Motor neuron (in vitro differentiated cells): ENCODE data around the gene CNGA4. TPM values are rescaled to one million over a fixed set of nuclear protein-coding genes. Genes with fewer than 3 reads are reported as not detected.
"Not testable (repeated sequence)": the region's sequence is repeated elsewhere in the genome, so short reads cannot be mapped to it uniquely, and the experiment has no call there.

Experiments used
- ATAC-seq, 8 experiments: fragments of 200-7000 bp; cut with Tn5 transposase; replicated peaks in 6 of 8; 2 replicates each; pipeline ENCODE4 v1.8.0; 2021; ENCODE audit warnings: mild to moderate bottlenecking in 8 of 8, moderate library complexity in 8 of 8
- H3K27ac ChIP-seq, 2 donors: fragments of 250-450 bp; sonication (Bioruptor Pico); 2 replicates each; pipeline ENCODE4 v1.9.0; 2021; ENCODE audit warnings: antibody characterized with exemption in 2 of 2, mild to moderate bottlenecking in 2 of 2, moderate library complexity in 1 of 2
- H3K4me1 ChIP-seq, 2 donors: fragments of 250-450 bp; sonication (Bioruptor Pico); replicated peaks in 1 of 2; 2 replicates each; pipeline ENCODE4 v1.6.1; 2021; ENCODE audit warnings: antibody characterized with exemption in 2 of 2, mild to moderate bottlenecking in 2 of 2, moderate library complexity in 1 of 2
- H3K4me3 ChIP-seq, 5 donors: fragments of 250-450 bp; sonication (Bioruptor Pico); 2 replicates each; pipeline ENCODE4 v1.9.0; 2021; ENCODE audit warnings: antibody characterized with exemption in 5 of 5, mild to moderate bottlenecking in 5 of 5, moderate library complexity in 4 of 5
- WGBS, 10 experiments: fragments of 450-650 bp; shearing (Covaris generic); methylation state at CpG; one replicate each; pipeline ENCODE4 v1.0.0; 2022; 5-methylcytosine and 5-hydroxymethylcytosine counted together
- in situ Hi-C, 9 experiments: fragments of 400-800 bp; cut with MboI; loops; one replicate each; pipeline ENCODE4 v1.15.0; 2021; ENCODE audit warnings: low sequenced_read_pairs in 9 of 9, low pct_unique_long_range_greater_than_20kb in 2 of 9; ENCODE audit not compliant: unreplicated experiment in 9 of 9
- total RNA-seq, 8 experiments: library from RNA; unstranded; fragments of 300-600 nt; gene quantifications; 2 replicates each; pipeline versions ENCODE4 v1.2.3 to v1.2.4, GENCODE V29; 2022

Gene CNGA4
- total RNA-seq, 8 experiments from 2014 or later = 0.14 to 1.1 (median 0.62) TPM; not detected in 2

- H3K4me1 ChIP-seq, H3K27ac ChIP-seq, ATAC-seq, H3K4me3 ChIP-seq, in situ Hi-C loops: not testable (repeated sequence)
- WGBS, 10 experiments = 0 to 100% (median 80%) methylated on average over 1 to 7 of the region's 7 CpGs; no CpG with 5 or more reads in 3 of the 10 experiments
Measured at GRCh38 chr11:6280809-6281208, 41.9 kb downstream of the CNGA4 start.

GRCh38 chr11:6283453-6284023 lies 44.6 kb downstream of the CNGA4 start:
- Histone ChIP-seq H3K4me3 (no peak overlapping the region), H3K4me1 (no peaks in the 10 kb centered on the region), H3K27ac (no peak overlapping the region)
- in situ Hi-C loops = no loop called here
- no peak for ATAC-seq
- WGBS, 10 experiments = 33 to 100% (median 83%) methylated on average over 1 to 4 of the region's 4 CpGs; no CpG with 5 or more reads in 2 of the 10 experiments

DNA sequence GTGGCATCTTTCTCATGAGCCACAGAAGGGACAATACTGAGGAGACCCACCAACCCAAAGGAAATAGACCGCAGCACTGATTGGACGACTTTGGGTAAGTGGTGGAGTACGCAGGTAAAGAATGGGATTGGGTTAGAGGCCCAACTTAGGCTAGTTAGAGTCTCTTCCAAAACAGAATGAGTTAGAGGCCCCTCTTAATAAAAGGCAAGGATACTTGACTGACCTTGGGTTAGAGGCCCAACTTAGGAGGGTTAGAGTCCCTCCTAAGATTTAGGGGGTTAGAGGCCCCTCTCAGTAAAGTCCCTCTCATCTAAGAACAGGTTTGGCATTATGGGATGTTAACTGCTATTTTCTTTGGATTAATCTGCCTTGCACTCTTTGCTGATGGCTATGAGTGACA lies 45.4 kb downstream of the CNGA4 start:
- 47 to 100% (median 61%) methylated on average over 1 to 3 of the region's 3 CpGs; no CpG with 5 or more reads in 5 of the 10 experiments for WGBS, 10 experiments
- in situ Hi-C loops = no loop called here
- H3K27ac ChIP-seq = no peak overlapping the region
- no peak for ATAC-seq
- no peaks in the 10 kb centered on the region for H3K4me1 ChIP-seq
- no peak overlapping the region for H3K4me3 ChIP-seq

DNA sequence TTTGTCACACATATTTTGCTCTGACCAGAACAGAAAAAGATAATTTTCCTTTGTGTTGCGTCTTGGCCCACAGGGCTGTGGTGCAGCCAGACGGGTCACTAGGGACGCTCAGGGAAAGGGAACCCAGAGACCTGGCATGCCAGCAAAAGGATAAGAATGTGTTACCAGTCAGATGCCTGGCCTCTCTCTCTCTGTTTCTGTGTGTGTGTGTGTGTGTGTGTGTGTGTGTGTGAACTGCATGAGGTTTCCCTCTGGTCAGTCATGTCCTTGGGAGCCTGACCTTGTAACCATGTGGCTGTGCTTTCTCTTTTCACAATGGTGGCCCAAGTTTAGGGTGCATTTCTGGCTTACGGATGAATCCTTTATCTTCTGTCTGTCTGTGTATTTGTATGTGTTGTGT lies 46.1 kb downstream of the CNGA4 start:
- WGBS, 10 experiments = 60 to 96% (median 80%) methylated on average over 1 to 4 of the region's 4 CpGs; no CpG with 5 or more reads in 5 of the 10 experiments
- no peaks in the 10 kb centered on the region for H3K4me1 ChIP-seq
- H3K27ac ChIP-seq = no peak overlapping the region
- no peak for ATAC-seq
- H3K4me3 ChIP-seq = no peak overlapping the region
- in situ Hi-C loops = no loop called here

Other genes with a start within 250 kb of the CNGA4 start
- gene OR56A4, start 232.1 kb upstream of the CNGA4 start, total RNA-seq = under 1 TPM in 4 of 8 experiments, not detected in 4; 0.10 to 0.76 (median 0.15) TPM
- gene OR56A1, start 208.3 kb upstream of the CNGA4 start, total RNA-seq = under 1 TPM in 6 of 8 experiments, not detected in 2; under 0.01 to 0.38 (median 0.12) TPM
- gene OR56B4, start 131.4 kb upstream of the CNGA4 start, total RNA-seq = under 1 TPM in 1 of 8 experiments, not detected in 7; 0.18 TPM
- under 1 TPM in 2 of 8 experiments, not detected in 6; 0.18 to 0.81 TPM for gene OR52B2, start 68.8 kb upstream of the CNGA4 start, total RNA-seq
- under 1 TPM in 4 of 8 experiments, not detected in 4; 0.16 to 0.71 (median 0.36) TPM for gene OR52W1, start 39.9 kb upstream of the CNGA4 start, total RNA-seq
- gene C11orf42, start 33.5 kb upstream of the CNGA4 start, total RNA-seq = 1 to 10 TPM in 2 of 8 experiments, under 1 TPM in 5, not detected in 1; 0.50 to 1.3 (median 0.81) TPM
- 10 to 100 TPM; 12.4 to 40.6 (median 25.9) TPM for gene FHIP1B, start 4.5 kb upstream of the CNGA4 start, total RNA-seq
- gene CCKBR, start 20.7 kb downstream of the CNGA4 start, total RNA-seq = 1 to 10 TPM in 4 of 8 experiments, under 1 TPM in 4; 0.27 to 2.4 (median 1.1) TPM
- gene CAVIN3, start 81.4 kb downstream of the CNGA4 start, total RNA-seq = 10 to 100 TPM in 1 of 8 experiments, 1 to 10 TPM in 2, under 1 TPM in 5; 0.16 to 20.7 (median 0.84) TPM
- gene SMPD1, start 151.4 kb downstream of the CNGA4 start, total RNA-seq = 10 to 100 TPM; 14.4 to 75.1 (median 21.0) TPM
- 100 to 1,000 TPM in 2 of 8 experiments, 10 to 100 TPM in 6; 21.1 to 131 (median 93.3) TPM for gene APBB1, start 180.0 kb downstream of the CNGA4 start, total RNA-seq
- gene HPX, start 201.9 kb downstream of the CNGA4 start, total RNA-seq = 1 to 10 TPM in 6 of 8 experiments, under 1 TPM in 2; 0.45 to 6.3 (median 1.2) TPM
- 10 to 100 TPM in 6 of 8 experiments, 1 to 10 TPM in 2; 5.8 to 30.3 (median 19.5) TPM for gene TRIM3, start 234.9 kb downstream of the CNGA4 start, total RNA-seq
- gene ARFIP2, start 242.2 kb downstream of the CNGA4 start, total RNA-seq = 10 to 100 TPM; 36.8 to 63.4 (median 57.2) TPM
- 10 to 100 TPM; 18.4 to 46.1 (median 31.6) TPM for gene TIMM10B, start 242.4 kb downstream of the CNGA4 start, total RNA-seq